ENCODE results near the gene LNPEP. TPM values are rescaled to one million over a fixed set of nuclear protein-coding genes. Genes with fewer than 3 reads are reported as not detected.

Gene LNPEP
- total RNA-seq, 1 donor from 2014 or later = 57.4 TPM

GRCh38 chr5:97009212-97009898 lies 73.5 kb downstream of the LNPEP start:
- Histone ChIP-seq H3K9me3 (ENCODE audit: control insufficient read depth in 3 of 3, low read length in 3 of 3) (no peaks in the 10 kb centered on the region), H3K27me3 (ENCODE audit: control insufficient read depth in 3 of 3, insufficient read depth in 3 of 3, low read length in 3 of 3) (no peaks in the 10 kb centered on the region), H3K9ac (ENCODE audit: low read depth in 1 of 3, low read length in 3 of 3) (no peak overlapping the region), H3K4me1 (ENCODE audit: control insufficient read depth in 3 of 3, insufficient read depth in 3 of 3, low read length in 3 of 3) (peaks cover 0 to 5% (median 3%) of the 10 kb centered on the region in 3 donors), H3K36me3 (ENCODE audit: control insufficient read depth in 3 of 3, insufficient read depth in 3 of 3, low read length in 3 of 3) (peaks cover 5 to 26% (median 18%) of the 10 kb centered on the region in 3 donors), H3K27ac (ENCODE audit: low read depth, low read length) (no peak overlapping the region), H3K4me3 (ENCODE audit: low read length in 3 of 3) (no peak overlapping the region)

- peaks cover 0 to 5% (median 3%) of the 10 kb centered on the region in 3 donors for H3K4me1 ChIP-seq (ENCODE audit: control insufficient read depth in 3 of 3, insufficient read depth in 3 of 3, low read length in 3 of 3)
- no peaks in the 10 kb centered on the region for H3K27me3 ChIP-seq (ENCODE audit: control insufficient read depth in 3 of 3, insufficient read depth in 3 of 3, low read length in 3 of 3)
- H3K27ac ChIP-seq (ENCODE audit: low read depth, low read length) = no peak overlapping the region
- H3K9ac ChIP-seq (ENCODE audit: low read depth in 1 of 3, low read length in 3 of 3) = no peak overlapping the region
- H3K4me3 ChIP-seq (ENCODE audit: low read length in 3 of 3) = no peak overlapping the region
- H3K36me3 ChIP-seq (ENCODE audit: control insufficient read depth in 3 of 3, insufficient read depth in 3 of 3, low read length in 3 of 3) = peaks cover 5 to 27% (median 13%) of the 10 kb centered on the region in 3 donors
- H3K9me3 ChIP-seq (ENCODE audit: control insufficient read depth in 3 of 3, low read length in 3 of 3) = no peaks in the 10 kb centered on the region
Observed at GRCh38 chr5:97009921-97010320, 74.0 kb downstream of the LNPEP start.

GRCh38 chr5:97010606-97011005 lies 74.7 kb downstream of the LNPEP start:
- Histone ChIP-seq H3K4me1 (ENCODE audit: control insufficient read depth in 3 of 3, insufficient read depth in 3 of 3, low read length in 3 of 3) (peaks cover 0 to 5% (median 3%) of the 10 kb centered on the region in 3 donors), H3K4me3 (ENCODE audit: low read length in 3 of 3) (no peak overlapping the region), H3K27ac (ENCODE audit: low read depth, low read length) (no peak overlapping the region), H3K9me3 (ENCODE audit: control insufficient read depth in 3 of 3, low read length in 3 of 3) (no peaks in the 10 kb centered on the region), H3K9ac (ENCODE audit: low read depth in 1 of 3, low read length in 3 of 3) (no peak overlapping the region), H3K27me3 (ENCODE audit: control insufficient read depth in 3 of 3, insufficient read depth in 3 of 3, low read length in 3 of 3) (no peaks in the 10 kb centered on the region), H3K36me3 (ENCODE audit: control insufficient read depth in 3 of 3, insufficient read depth in 3 of 3, low read length in 3 of 3) (peaks cover 5 to 25% (median 15%) of the 10 kb centered on the region in 3 donors)

- H3K27me3 ChIP-seq (ENCODE audit: control insufficient read depth in 3 of 3, insufficient read depth in 3 of 3, low read length in 3 of 3) = no peaks in the 10 kb centered on the region
- no peak overlapping the region for H3K27ac ChIP-seq (ENCODE audit: low read depth, low read length)
- no peak overlapping the region for H3K4me3 ChIP-seq (ENCODE audit: low read length in 3 of 3)
- peaks cover 5 to 27% (median 22%) of the 10 kb centered on the region in 3 donors for H3K36me3 ChIP-seq (ENCODE audit: control insufficient read depth in 3 of 3, insufficient read depth in 3 of 3, low read length in 3 of 3)
- H3K4me1 ChIP-seq (ENCODE audit: control insufficient read depth in 3 of 3, insufficient read depth in 3 of 3, low read length in 3 of 3) = peaks cover 0 to 5% (median 3%) of the 10 kb centered on the region in 3 donors
- H3K9me3 ChIP-seq (ENCODE audit: control insufficient read depth in 3 of 3, low read length in 3 of 3) = no peaks in the 10 kb centered on the region
- no peak overlapping the region for H3K9ac ChIP-seq (ENCODE audit: low read depth in 1 of 3, low read length in 3 of 3)
Observed at GRCh38 chr5:97011567-97011966, 75.7 kb downstream of the LNPEP start.

DNA sequence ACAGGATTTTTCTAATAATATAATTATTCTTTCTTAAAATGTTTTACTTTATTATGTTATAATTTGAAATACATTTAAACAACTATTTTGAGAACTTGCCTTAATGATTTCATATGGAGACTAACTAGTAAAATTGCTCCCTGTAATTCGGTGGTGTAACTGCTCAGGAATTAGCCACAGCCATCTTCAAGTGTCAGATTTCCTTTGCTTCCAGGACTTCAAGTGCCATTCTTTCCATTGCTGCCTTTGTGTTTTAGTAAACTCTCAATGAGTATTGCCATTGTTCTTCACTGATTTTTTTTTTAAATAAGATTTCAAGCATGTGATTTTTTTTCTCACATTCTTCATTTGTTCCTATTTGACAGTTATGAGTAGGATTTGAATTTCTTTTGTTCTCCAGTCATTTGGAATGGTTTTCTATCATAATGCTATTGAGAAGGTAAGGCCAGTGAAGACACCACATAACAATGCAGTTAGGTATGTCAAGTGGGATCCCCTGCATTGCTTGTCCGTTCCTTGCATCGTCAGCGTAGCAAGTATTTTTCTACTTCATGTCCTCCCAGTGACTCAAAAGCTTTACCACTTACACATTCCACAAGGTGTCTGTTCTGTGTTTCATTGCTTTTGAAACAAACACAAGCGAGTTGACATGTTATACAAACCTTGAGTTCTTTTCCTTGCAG lies 83.7 kb downstream of the LNPEP start:
- peaks cover 15 to 40% (median 33%) of the 10 kb centered on the region in 3 donors for H3K36me3 ChIP-seq (ENCODE audit: control insufficient read depth in 3 of 3, insufficient read depth in 3 of 3, low read length in 3 of 3)
- no peak overlapping the region for H3K9ac ChIP-seq (ENCODE audit: low read depth in 1 of 3, low read length in 3 of 3)
- H3K9me3 ChIP-seq (ENCODE audit: control insufficient read depth in 3 of 3, low read length in 3 of 3) = no peaks in the 10 kb centered on the region
- no peak overlapping the region for H3K27ac ChIP-seq (ENCODE audit: low read depth, low read length)
- no peaks in the 10 kb centered on the region for H3K27me3 ChIP-seq (ENCODE audit: control insufficient read depth in 3 of 3, insufficient read depth in 3 of 3, low read length in 3 of 3)
- H3K4me1 ChIP-seq (ENCODE audit: control insufficient read depth in 3 of 3, insufficient read depth in 3 of 3, low read length in 3 of 3) = no peaks in the 10 kb centered on the region
- H3K4me3 ChIP-seq (ENCODE audit: low read length in 3 of 3) = no peak overlapping the region

DNA sequence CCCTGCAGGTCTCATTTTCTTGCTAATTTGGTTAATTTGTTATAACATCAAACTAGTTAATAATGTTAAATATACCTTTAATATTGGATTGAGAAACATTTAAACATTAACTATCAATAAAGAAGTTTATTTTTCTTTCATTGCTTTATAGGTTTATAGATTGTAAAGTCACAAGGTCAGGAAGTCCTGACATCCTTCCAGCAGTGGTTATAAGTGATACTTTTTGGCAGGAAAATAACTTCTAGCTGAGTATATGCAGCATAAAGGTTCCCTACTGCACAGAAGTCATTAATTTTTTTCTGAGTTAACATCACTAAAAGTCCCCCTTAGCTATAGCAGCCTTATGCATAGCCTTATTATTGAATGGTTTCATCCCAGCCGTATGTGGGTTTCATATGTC lies 85.5 kb downstream of the LNPEP start:
- Histone ChIP-seq H3K27ac (ENCODE audit: low read depth, low read length) (no peak overlapping the region), H3K36me3 (ENCODE audit: control insufficient read depth in 3 of 3, insufficient read depth in 3 of 3, low read length in 3 of 3) (peaks cover 16 to 40% (median 38%) of the 10 kb centered on the region in 3 donors), H3K27me3 (ENCODE audit: control insufficient read depth in 3 of 3, insufficient read depth in 3 of 3, low read length in 3 of 3) (no peaks in the 10 kb centered on the region), H3K9ac (ENCODE audit: low read depth in 1 of 3, low read length in 3 of 3) (no peak overlapping the region), H3K9me3 (ENCODE audit: control insufficient read depth in 3 of 3, low read length in 3 of 3) (no peaks in the 10 kb centered on the region), H3K4me1 (ENCODE audit: control insufficient read depth in 3 of 3, insufficient read depth in 3 of 3, low read length in 3 of 3) (no peaks in the 10 kb centered on the region), H3K4me3 (ENCODE audit: low read length in 3 of 3) (no peak overlapping the region)

- H3K4me1 ChIP-seq (ENCODE audit: control insufficient read depth in 3 of 3, insufficient read depth in 3 of 3, low read length in 3 of 3) = no peaks in the 10 kb centered on the region
- H3K36me3 ChIP-seq (ENCODE audit: control insufficient read depth in 3 of 3, insufficient read depth in 3 of 3, low read length in 3 of 3) = peaks cover 23 to 47% (median 41%) of the 10 kb centered on the region in 3 donors
- H3K27ac ChIP-seq (ENCODE audit: low read depth, low read length) = no peak overlapping the region
- H3K27me3 ChIP-seq (ENCODE audit: control insufficient read depth in 3 of 3, insufficient read depth in 3 of 3, low read length in 3 of 3) = no peaks in the 10 kb centered on the region
- H3K9me3 ChIP-seq (ENCODE audit: control insufficient read depth in 3 of 3, low read length in 3 of 3) = no peaks in the 10 kb centered on the region
- no peak overlapping the region for H3K4me3 ChIP-seq (ENCODE audit: low read length in 3 of 3)
- H3K9ac ChIP-seq (ENCODE audit: low read depth in 1 of 3, low read length in 3 of 3) = no peak overlapping the region
Observed at GRCh38 chr5:97022898-97023297, 87.0 kb downstream of the LNPEP start.

DNA sequence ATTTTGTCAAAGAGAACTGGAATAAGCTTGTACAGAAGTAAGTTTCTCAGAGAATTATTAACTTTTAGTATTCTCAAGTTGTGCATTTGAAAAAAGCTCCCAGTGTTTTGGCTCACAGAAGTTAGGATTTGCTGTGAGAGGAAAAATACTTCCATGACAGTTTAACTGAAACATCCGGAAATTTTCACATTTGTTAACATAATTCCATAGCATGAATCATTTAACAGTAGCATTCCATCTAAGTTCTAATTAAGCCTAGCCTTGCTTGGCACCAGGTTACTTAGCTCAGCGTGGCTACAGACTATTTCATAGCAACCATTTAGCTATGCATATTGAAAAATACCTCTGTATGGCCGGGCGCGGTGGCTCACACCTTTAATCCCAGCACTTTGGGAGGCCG lies 90.8 kb downstream of the LNPEP start:
- H3K9ac ChIP-seq (ENCODE audit: low read depth in 1 of 3, low read length in 3 of 3) = no peak overlapping the region
- H3K27ac ChIP-seq (ENCODE audit: low read depth, low read length) = no peak overlapping the region
- no peaks in the 10 kb centered on the region for H3K9me3 ChIP-seq (ENCODE audit: control insufficient read depth in 3 of 3, low read length in 3 of 3)
- no peak overlapping the region for H3K4me3 ChIP-seq (ENCODE audit: low read length in 3 of 3)
- H3K36me3 ChIP-seq (ENCODE audit: control insufficient read depth in 3 of 3, insufficient read depth in 3 of 3, low read length in 3 of 3) = peaks cover 29 to 61% (median 50%) of the 10 kb centered on the region in 3 donors
- no peaks in the 10 kb centered on the region for H3K27me3 ChIP-seq (ENCODE audit: control insufficient read depth in 3 of 3, insufficient read depth in 3 of 3, low read length in 3 of 3)
- no peaks in the 10 kb centered on the region for H3K4me1 ChIP-seq (ENCODE audit: control insufficient read depth in 3 of 3, insufficient read depth in 3 of 3, low read length in 3 of 3)

DNA sequence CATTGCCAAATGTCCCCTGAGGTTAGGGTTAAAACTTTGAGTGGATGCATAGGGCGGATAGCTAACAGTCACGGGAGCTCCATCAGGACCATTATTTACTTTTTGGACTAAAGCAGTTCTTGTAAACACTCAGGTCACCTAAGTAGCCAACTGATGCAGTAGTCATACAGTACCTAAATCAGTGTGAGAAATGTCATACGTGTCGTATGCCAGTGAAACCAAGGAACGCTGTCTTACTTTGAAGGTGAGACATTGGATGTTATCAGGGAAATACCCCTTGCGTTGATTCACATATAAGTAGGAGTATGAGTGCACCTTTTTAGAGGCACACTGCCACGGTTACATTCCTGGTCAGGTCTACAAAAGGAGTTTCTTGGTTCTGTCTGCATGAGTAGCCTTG lies 101.9 kb downstream of the LNPEP start:
- Histone ChIP-seq H3K36me3 (ENCODE audit: control insufficient read depth in 3 of 3, insufficient read depth in 3 of 3, low read length in 3 of 3) (peaks cover 0 to 17% (median 8%) of the 10 kb centered on the region in 3 donors), H3K4me3 (ENCODE audit: low read length in 3 of 3) (no peak overlapping the region), H3K9ac (ENCODE audit: low read depth in 1 of 3, low read length in 3 of 3) (no peak overlapping the region), H3K4me1 (ENCODE audit: control insufficient read depth in 3 of 3, insufficient read depth in 3 of 3, low read length in 3 of 3) (no peaks in the 10 kb centered on the region), H3K27me3 (ENCODE audit: control insufficient read depth in 3 of 3, insufficient read depth in 3 of 3, low read length in 3 of 3) (no peaks in the 10 kb centered on the region), H3K9me3 (ENCODE audit: control insufficient read depth in 3 of 3, low read length in 3 of 3) (no peaks in the 10 kb centered on the region), H3K27ac (ENCODE audit: low read depth, low read length) (no peak overlapping the region)

DNA sequence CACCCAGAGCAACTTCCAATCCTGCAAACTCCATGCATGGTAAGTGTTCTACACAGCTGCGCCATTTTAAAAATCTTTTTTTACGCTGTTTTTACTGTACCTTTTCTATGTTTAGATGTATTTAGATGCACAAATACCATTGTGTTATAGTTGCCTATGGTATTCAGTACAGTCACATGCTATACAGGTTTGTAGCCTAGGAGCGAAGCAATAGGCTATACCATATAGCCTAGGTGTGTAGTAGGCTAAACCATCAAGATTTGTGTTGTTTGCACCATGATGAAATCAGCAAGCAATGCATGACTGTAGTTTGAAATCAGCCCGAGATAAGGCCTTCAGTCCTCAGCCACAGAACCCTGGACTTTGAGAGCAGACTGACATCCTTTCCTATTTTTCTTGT lies 105.4 kb downstream of the LNPEP start:
- Histone ChIP-seq H3K4me1 (ENCODE audit: control insufficient read depth in 3 of 3, insufficient read depth in 3 of 3, low read length in 3 of 3) (no peaks in the 10 kb centered on the region), H3K36me3 (ENCODE audit: control insufficient read depth in 3 of 3, insufficient read depth in 3 of 3, low read length in 3 of 3) (peaks cover 0 to 9% (median 1%) of the 10 kb centered on the region in 3 donors), H3K9me3 (ENCODE audit: control insufficient read depth in 3 of 3, low read length in 3 of 3) (no peaks in the 10 kb centered on the region), H3K27ac (ENCODE audit: low read depth, low read length) (no peak overlapping the region), H3K4me3 (ENCODE audit: low read length in 3 of 3) (no peak overlapping the region), H3K9ac (ENCODE audit: low read depth in 1 of 3, low read length in 3 of 3) (no peak overlapping the region), H3K27me3 (ENCODE audit: control insufficient read depth in 3 of 3, insufficient read depth in 3 of 3, low read length in 3 of 3) (no peaks in the 10 kb centered on the region)
